Hepatocyte (in vitro differentiated cells): ENCODE results near the gene RPS13. TPM values are rescaled to one million over a fixed set of nuclear protein-coding genes. Genes with fewer than 3 reads are reported as not detected.

Experiments
- DNase-seq: peaks from one replicate; pipeline ENCODE4 v3.0.0-alpha.2; 2016; ENCODE audit warnings: low spot score
- H2AFZ ChIP-seq: fragments of 200-600 bp; sonication (generic); 2 replicates; pipeline ENCODE4 v1.6.0; 2016; ENCODE audit warnings: antibody characterized with exemption, mild to moderate bottlenecking
- H3K27ac ChIP-seq: fragments of 200-600 bp; sonication (generic); 2 replicates; pipeline ENCODE4 v1.5.1; 2016; ENCODE audit warnings: mild to moderate bottlenecking
- H3K27me3 ChIP-seq: fragments of 200-600 bp; sonication (generic); 2 replicates; pipeline ENCODE4 v1.6.1; 2016
- H3K36me3 ChIP-seq: fragments of 200-600 bp; sonication (generic); replicated peaks from 2 replicates; pipeline ENCODE4 v1.5.1; 2016; ENCODE audit warnings: low read depth; ENCODE audit not compliant: insufficient read depth
- H3K4me1 ChIP-seq: fragments of 200-600 bp; sonication (generic); 2 replicates; pipeline ENCODE4 v1.5.1; 2016; ENCODE audit warnings: mild to moderate bottlenecking, moderate library complexity; ENCODE audit not compliant: insufficient read depth
- H3K4me2 ChIP-seq: fragments of 200-600 bp; sonication (generic); 2 replicates; pipeline ENCODE4 v1.6.0; 2016
- H3K4me3 ChIP-seq: fragments of 200-600 bp; sonication (generic); 2 replicates; pipeline ENCODE4 v1.5.1; 2016; ENCODE audit warnings: mild to moderate bottlenecking
- H3K79me2 ChIP-seq: fragments of 200-600 bp; sonication (generic); 2 replicates; pipeline ENCODE4 v1.6.0; 2017; ENCODE audit warnings: mild to moderate bottlenecking
- H3K9me2 ChIP-seq: fragments of 200-600 bp; sonication (generic); replicated peaks from 2 replicates; pipeline ENCODE4 v1.6.0; 2017; ENCODE audit warnings: mild to moderate bottlenecking; ENCODE audit not compliant: insufficient read depth
- H3K9me3 ChIP-seq: fragments of 200-600 bp; sonication (generic); 2 replicates; pipeline ENCODE4 v1.5.1; 2016; ENCODE audit warnings: low read depth, mild to moderate bottlenecking
- H4K20me1 ChIP-seq: fragments of 200-600 bp; sonication (generic); 2 replicates; pipeline ENCODE4 v1.6.0; 2016; ENCODE audit warnings: mild to moderate bottlenecking; ENCODE audit not compliant: insufficient read depth, poor library complexity, severe bottlenecking
- CTCF ChIP-seq: fragments of 200-600 bp; sonication (generic); IDR thresholded peaks from 2 replicates; pipeline ENCODE4 v1.5.1; 2016; ENCODE audit warnings: antibody characterized with exemption, mild to moderate bottlenecking; ENCODE audit not compliant: poor library complexity
- EZH2 ChIP-seq: fragments of 200-600 bp; sonication (generic); IDR thresholded peaks from 2 replicates; pipeline ENCODE4 v1.6.1; 2016; ENCODE audit warnings: antibody characterized with exemption, mild to moderate bottlenecking, borderline replicate concordance
- EZH2phosphoT487 ChIP-seq: fragments of 200-600 bp; sonication (generic); IDR thresholded peaks from one replicate; pipeline ENCODE4 v1.6.1; 2018; ENCODE audit warnings: antibody characterized with exemption, mild to moderate bottlenecking, low read depth, moderate library complexity; ENCODE audit not compliant: unreplicated experiment, severe bottlenecking
- WGBS: methylation state at CpG from one replicate; pipeline ENCODE4 v1.1.6; 2016; ENCODE audit warnings: low lambda C conversion rate; ENCODE audit errors: missing lambda C conversion rate; 5-methylcytosine and 5-hydroxymethylcytosine counted together
- polyA plus RNA-seq: library from polyadenylated mRNA; unstranded; fragments of >200 nt; fragmentation: Nextera tagmentation; extraction: Ambion mirVana; gene quantifications from 2 replicates; pipeline ENCODE4 v1.2.1, GENCODE V29; 2016
- total RNA-seq: library from RNA; depleted of rRNA; stranded (reverse); fragments of >200 nt; gene quantifications from 2 replicates; pipeline ENCODE4 v1.2.3, GENCODE V29; 2014

Gene RPS13
- total and polyA plus RNA-seq, 2 experiments from 2014 or later = 644 to 1,042 TPM

- peaks cover 17% of the 10 kb centered on the region for H3K4me1 ChIP-seq
- H3K27ac ChIP-seq = peak overlapping the region; percentile 88
- H2AFZ ChIP-seq = peak overlapping the region; percentile 42
- H3K36me3 ChIP-seq = no peaks in the 10 kb centered on the region
- H3K9me3 ChIP-seq = no peaks in the 10 kb centered on the region
- peaks cover 26% of the 10 kb centered on the region for H3K79me2 ChIP-seq
- peak overlapping the region; percentile 99 for H3K4me2 ChIP-seq
- peak; percentile 24 for DNase-seq
- TF ChIP-seq EZH2phosphoT487 = no peak
- TF ChIP-seq EZH2 = no peak
- no peak for TF ChIP-seq CTCF
- peak overlapping the region; percentile 76 for H3K4me3 ChIP-seq
- 24% methylated on average over 15 of the region's 15 CpGs for WGBS
- no peaks in the 10 kb centered on the region for H3K9me2 ChIP-seq
- H3K27me3 ChIP-seq = no peaks in the 10 kb centered on the region
- H4K20me1 ChIP-seq = peaks cover 9% of the 10 kb centered on the region
These were observed 789 bp downstream of the RPS13 start for GRCh38 chr11:17076517-17077239.

GRCh38 chr11:17075506-17075905 is 2.0 kb downstream of the RPS13 start:
- Histone ChIP-seq H4K20me1 (peaks cover 9% of the 10 kb centered on the region), H3K27ac (peak overlapping the region; percentile 88), H2AFZ (no peak overlapping the region), H3K9me2 (no peaks in the 10 kb centered on the region), H3K79me2 (peaks cover 26% of the 10 kb centered on the region), H3K27me3 (no peaks in the 10 kb centered on the region), H3K4me3 (no peak overlapping the region), H3K4me2 (peak overlapping the region; percentile 99), H3K4me1 (peaks cover 17% of the 10 kb centered on the region), H3K9me3 (no peaks in the 10 kb centered on the region), H3K36me3 (no peaks in the 10 kb centered on the region)
- TF ChIP-seq CTCF (no peak), EZH2 (no peak), EZH2phosphoT487 (no peak)
- 67% methylated on average over 5 of the region's 5 CpGs for WGBS
- no peak for DNase-seq

GRCh38 chr11:17073370-17074027 is 4.0 kb downstream of the RPS13 start:
- no peaks in the 10 kb centered on the region for H3K9me3 ChIP-seq
- H3K9me2 ChIP-seq = no peaks in the 10 kb centered on the region
- H3K27me3 ChIP-seq = no peaks in the 10 kb centered on the region
- no peak for TF ChIP-seq EZH2phosphoT487
- no peak for TF ChIP-seq EZH2
- no peak for TF ChIP-seq CTCF
- no peaks in the 10 kb centered on the region for H3K36me3 ChIP-seq
- DNase-seq = no peak
- no peak overlapping the region for H3K4me3 ChIP-seq
- no peak overlapping the region for H2AFZ ChIP-seq
- WGBS = 70% methylated on average over 4 of the region's 4 CpGs
- H3K4me1 ChIP-seq = peaks cover 17% of the 10 kb centered on the region
- H3K4me2 ChIP-seq = no peak overlapping the region
- no peak overlapping the region for H3K27ac ChIP-seq
- peaks cover 26% of the 10 kb centered on the region for H3K79me2 ChIP-seq
- H4K20me1 ChIP-seq = peaks cover 9% of the 10 kb centered on the region
